Upper lobe of right lung (tissue), 1 donor: ENCODE measurements around the gene LMNTD1. TPM values are rescaled to one million over a fixed set of nuclear protein-coding genes. Genes with fewer than 3 reads are reported as not detected.
"Not testable (repeated sequence)": the region's sequence is repeated elsewhere in the genome, so short reads cannot be mapped to it uniquely, and the experiment has no call there.

Experiments
- ATAC-seq: fragments of 200-7000 bp; cut with Tn5 transposase; one replicate; pipeline ENCODE4 v1.9.1; 2020; ENCODE audit warnings: mild to moderate bottlenecking, moderate library complexity
- DNase-seq: peaks from one replicate; pipeline ENCODE4 v3.0.0-alpha.2; 2020
- H3K27ac ChIP-seq: fragments of 200-600 bp; one replicate; pipeline ENCODE4 v1.8.0; 2022
- H3K27me3 ChIP-seq: fragments of 200-600 bp; one replicate; pipeline ENCODE4 v1.8.0; 2022; ENCODE audit warnings: mild to moderate bottlenecking
- H3K36me3 ChIP-seq: fragments of 200-600 bp; one replicate; pipeline ENCODE4 v1.8.0; 2022
- H3K4me1 ChIP-seq: fragments of 200-600 bp; one replicate; pipeline ENCODE4 v1.8.0; 2022
- H3K4me3 ChIP-seq: fragments of 200-600 bp; one replicate; pipeline ENCODE4 v1.8.0; 2022; ENCODE audit warnings: mild to moderate bottlenecking
- H3K9me3 ChIP-seq: fragments of 200-600 bp; one replicate; pipeline ENCODE4 v1.8.0; 2022
- intact Hi-C: fragments of 100-400 bp; cut with DNase I; formaldehyde crosslinking; loops from one replicate; pipeline ENCODE4 v1.11.0; 2022
- long read RNA-seq: library from polyadenylated mRNA; unstranded; transcript quantifications from one replicate; pipeline ENCODE4 v2.0.0, GENCODE V29; 2021
- total RNA-seq: library from RNA; stranded (reverse); fragmentation: NEBNext Ultra II Directional; extraction: Animal tissue kit (Norgen Biotek cat#: 25700); gene quantifications from one replicate; pipeline ENCODE4 v1.2.1, GENCODE V29; 2021
- TF ChIP-seq, protein P1 (sequence below): fragments of 200-600 bp; IDR thresholded peaks from one replicate; pipeline ENCODE4 v1.8.0; 2022; ENCODE audit warnings: antibody characterized with exemption
- donor health status: DM: no; HTN: yes; CAD: no; lungs with severe emphysema.

The LMNTD1 gene, protein sequence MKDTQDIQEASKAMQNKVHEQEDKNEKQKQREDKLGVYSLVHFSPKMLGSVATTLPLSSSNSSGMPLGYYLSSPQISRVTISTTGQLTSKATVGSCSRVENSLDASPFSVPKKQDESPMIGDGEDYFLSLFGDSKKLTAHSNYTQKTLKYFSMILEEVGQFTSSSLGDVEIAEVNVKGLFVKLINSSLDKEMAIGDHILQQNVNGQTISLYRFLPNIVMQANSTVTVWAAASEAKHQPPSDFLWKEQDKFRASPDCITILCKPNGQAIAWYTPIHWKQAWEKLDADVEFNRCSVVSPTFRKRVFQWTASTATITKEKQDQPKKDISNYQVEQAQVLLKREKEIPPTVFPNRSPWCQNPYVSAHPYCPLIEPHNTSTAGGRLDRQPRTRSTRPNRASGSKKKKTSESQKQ
- not detected for total RNA-seq
- long read RNA-seq = 0 reads

DNA sequence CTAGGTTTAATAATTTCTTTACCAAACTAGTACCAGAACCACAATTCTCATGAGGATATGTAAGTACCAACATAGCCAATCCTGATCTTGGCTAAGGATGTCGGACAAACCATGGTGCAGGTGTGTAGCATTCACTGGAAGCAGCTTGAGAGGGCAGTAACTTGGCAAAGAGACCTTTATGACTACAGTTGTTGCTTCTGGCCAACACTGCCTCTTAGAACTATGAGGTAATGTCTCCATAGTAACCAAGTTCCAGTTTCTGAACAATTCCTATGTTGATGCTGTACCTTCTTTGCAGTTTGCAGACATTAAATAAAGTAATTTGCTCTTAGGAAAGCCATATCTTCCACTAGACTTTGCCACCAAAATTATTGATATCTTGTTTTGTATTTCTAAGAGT lies at the start of gene LMNTD1:
Gene LMNTD1 (minus strand): TSS at position 186 of the 400 bp plus-strand sequence. CDS start 324 bp downstream, outside the sequence.
- no peaks in the 10 kb centered on the region for H3K36me3 ChIP-seq
- DNase-seq (no peak), ATAC-seq (peak; percentile 33)
- no peaks in the 10 kb centered on the region for H3K9me3 ChIP-seq
- no peak within 1 kb of the TSS for H3K4me3 ChIP-seq
- H3K4me1 ChIP-seq = no peaks in the 10 kb centered on the region
- intact Hi-C loops = no loop called here
- TF ChIP-seq, protein P1, sequence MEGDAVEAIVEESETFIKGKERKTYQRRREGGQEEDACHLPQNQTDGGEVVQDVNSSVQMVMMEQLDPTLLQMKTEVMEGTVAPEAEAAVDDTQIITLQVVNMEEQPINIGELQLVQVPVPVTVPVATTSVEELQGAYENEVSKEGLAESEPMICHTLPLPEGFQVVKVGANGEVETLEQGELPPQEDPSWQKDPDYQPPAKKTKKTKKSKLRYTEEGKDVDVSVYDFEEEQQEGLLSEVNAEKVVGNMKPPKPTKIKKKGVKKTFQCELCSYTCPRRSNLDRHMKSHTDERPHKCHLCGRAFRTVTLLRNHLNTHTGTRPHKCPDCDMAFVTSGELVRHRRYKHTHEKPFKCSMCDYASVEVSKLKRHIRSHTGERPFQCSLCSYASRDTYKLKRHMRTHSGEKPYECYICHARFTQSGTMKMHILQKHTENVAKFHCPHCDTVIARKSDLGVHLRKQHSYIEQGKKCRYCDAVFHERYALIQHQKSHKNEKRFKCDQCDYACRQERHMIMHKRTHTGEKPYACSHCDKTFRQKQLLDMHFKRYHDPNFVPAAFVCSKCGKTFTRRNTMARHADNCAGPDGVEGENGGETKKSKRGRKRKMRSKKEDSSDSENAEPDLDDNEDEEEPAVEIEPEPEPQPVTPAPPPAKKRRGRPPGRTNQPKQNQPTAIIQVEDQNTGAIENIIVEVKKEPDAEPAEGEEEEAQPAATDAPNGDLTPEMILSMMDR = no peak
- H3K27ac ChIP-seq = no peak within 1 kb of the TSS
- no peaks in the 10 kb centered on the region for H3K27me3 ChIP-seq

DNA sequence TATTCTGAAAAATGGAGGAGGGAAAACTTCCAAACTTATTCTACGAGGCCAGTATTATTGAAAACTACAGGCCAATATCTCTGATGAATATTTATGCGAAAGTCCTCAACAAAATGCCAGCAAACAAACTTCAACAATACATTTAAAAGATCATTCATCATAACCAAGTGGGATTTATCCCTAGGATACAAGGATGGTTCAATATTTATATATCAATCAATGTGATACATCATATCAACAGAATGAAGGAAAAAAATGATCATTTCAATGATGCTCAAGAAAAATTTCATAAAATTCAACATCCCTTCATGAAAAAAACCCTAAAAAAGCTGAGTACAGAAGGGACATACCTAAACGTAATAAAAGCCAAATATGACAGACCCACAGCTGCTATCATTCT lies 45.9 kb upstream of the LMNTD1 start:
- Histone ChIP-seq H3K36me3 (no peaks in the 10 kb centered on the region), H3K4me1 (no peaks in the 10 kb centered on the region), H3K27me3 (no peaks in the 10 kb centered on the region), H3K9me3 (peaks cover 3% of the 10 kb centered on the region), H3K4me3 (no peak overlapping the region), H3K27ac (no peak overlapping the region)
- TF ChIP-seq, protein P1 = no peak
- no peak for ATAC-seq
- DNase-seq = no peak
- intact Hi-C loops = no loop called here

DNA sequence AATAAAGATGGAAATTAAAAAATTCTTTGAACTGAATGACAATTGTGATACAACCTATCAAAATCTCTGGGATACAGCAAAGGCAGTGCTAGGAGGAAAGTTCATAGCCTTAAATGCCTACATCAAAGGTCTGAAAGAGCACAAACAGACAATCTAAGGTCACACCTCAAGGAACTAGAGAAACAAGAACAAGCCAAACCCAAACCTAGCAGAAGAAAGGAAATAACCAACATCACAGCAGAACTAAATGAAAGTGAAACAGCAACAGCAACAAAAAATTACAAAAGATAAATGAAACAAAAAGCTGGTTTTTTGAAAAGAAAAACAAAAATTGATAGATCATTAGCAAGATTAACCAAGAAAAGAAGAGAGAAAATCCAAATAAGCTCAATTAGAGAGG lies 42.4 kb upstream of the LMNTD1 start:
- intact Hi-C loops, H3K27ac ChIP-seq, DNase-seq, H3K4me1 ChIP-seq, H3K4me3 ChIP-seq, H3K9me3 ChIP-seq, ATAC-seq, H3K36me3 ChIP-seq, H3K27me3 ChIP-seq: not testable (repeated sequence)

DNA sequence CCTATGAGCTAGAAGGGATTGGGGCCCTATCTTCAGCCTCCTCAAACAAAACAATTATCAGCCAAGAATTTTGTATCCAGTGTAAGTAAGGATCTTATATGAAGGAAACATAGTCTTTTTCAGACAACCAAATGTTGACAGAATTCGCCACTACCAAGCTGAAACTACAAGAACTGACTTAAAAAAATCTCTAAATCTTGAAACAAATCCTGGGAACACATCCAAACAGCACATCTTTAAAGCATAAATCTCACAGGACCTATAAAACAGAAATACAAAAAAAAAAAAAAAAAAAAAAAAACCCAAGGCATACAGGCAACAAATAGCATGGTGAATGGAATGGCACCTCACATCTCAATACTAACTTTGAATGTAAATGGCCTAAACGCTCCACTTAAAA lies 41.3 kb upstream of the LMNTD1 start:
- H3K27me3 ChIP-seq = no peaks in the 10 kb centered on the region
- intact Hi-C loops = no loop called here
- TF ChIP-seq, protein P1 = no peak
- no peak overlapping the region for H3K4me3 ChIP-seq
- H3K9me3 ChIP-seq = peaks cover 3% of the 10 kb centered on the region
- no peak overlapping the region for H3K27ac ChIP-seq
- no peak for DNase-seq
- ATAC-seq = no peak
- H3K4me1 ChIP-seq = no peaks in the 10 kb centered on the region
- H3K36me3 ChIP-seq = no peaks in the 10 kb centered on the region

DNA sequence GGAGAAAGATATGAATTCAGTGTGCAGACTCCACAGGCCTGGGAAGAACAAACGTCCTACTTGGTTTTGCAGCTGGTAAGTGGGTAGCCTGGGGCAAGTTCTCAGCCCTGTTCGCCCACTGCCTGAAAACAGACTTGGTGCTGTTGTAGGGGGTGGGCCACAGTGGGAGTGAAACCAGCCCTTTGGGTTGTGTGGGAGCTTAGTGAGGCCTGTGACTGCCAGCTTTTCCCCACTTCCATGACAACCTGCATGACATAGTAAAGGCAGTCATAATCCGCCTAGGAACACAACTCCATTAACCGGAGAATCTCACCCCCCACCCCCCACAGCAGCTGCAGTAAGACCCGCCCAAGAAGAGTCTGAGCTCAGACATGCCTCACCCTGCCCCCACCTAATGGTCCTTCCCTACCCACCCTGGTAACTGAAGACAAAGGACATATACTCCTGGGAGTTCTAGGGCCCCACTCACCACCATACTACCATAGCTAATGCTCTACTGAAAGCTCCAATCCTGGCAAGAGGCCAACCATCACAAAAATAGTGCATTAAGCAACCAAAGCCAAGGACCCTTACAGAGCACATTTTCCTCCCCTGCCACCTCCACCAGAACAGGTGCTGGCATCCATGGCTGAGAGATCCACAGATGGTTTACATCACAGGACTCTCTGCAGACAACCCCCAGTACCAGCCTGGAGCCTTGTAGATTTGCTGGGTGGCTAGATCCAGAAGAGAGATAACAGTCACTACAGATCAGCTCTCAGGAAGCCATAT lies 39.8 kb upstream of the LMNTD1 start:
- intact Hi-C loops = no loop called here
- TF ChIP-seq, protein P1 = no peak

DNA sequence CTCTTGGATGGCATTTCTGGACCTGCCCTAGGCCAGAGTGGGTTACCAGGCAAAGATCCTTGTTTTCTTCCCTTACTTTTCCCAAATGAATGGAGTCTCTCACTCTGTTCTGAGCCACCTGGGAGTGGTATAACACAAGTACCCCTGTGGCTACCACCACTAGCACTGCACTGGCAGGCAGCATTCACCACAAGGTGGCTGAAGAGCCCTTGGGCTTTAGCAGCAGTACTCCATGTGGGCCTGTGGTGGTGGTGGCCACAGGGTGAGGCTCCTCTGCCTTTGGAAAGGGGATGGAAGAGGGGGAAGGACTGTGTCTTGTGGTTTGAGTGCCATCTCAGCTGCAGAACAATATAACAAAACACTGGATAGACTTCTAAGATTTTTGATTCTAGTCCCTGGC lies 38.1 kb upstream of the LMNTD1 start:
- TF ChIP-seq, protein P1 = no peak
- intact Hi-C loops = no loop called here
- H3K9me3 ChIP-seq = no peaks in the 10 kb centered on the region
- H3K27ac ChIP-seq = no peak overlapping the region
- H3K4me1 ChIP-seq = no peaks in the 10 kb centered on the region
- no peaks in the 10 kb centered on the region for H3K36me3 ChIP-seq
- no peak overlapping the region for H3K4me3 ChIP-seq
- DNase-seq (no peak), ATAC-seq (peak; percentile 56)
- no peaks in the 10 kb centered on the region for H3K27me3 ChIP-seq

More for the DNA sequence above, 39.8 kb upstream of the LMNTD1 start:
- no peak for ATAC-seq
- DNase-seq = no peak
- Histone ChIP-seq H3K36me3 (no peaks in the 10 kb centered on the region), H3K27me3 (no peaks in the 10 kb centered on the region), H3K27ac (no peak overlapping the region), H3K9me3 (no peaks in the 10 kb centered on the region), H3K4me3 (no peak overlapping the region), H3K4me1 (no peaks in the 10 kb centered on the region)
